GM10248 (cell line): ENCODE results near the gene NAV1.
"Not testable (repeated sequence)": the region's sequence is repeated elsewhere in the genome, so short reads cannot be mapped to it uniquely, and the experiment has no call there.

Source experiments
- CTCF ChIA-PET: fragments of 300-600 bp; sonication (Branson Sonifier 250); formaldehyde crosslinking; extraction: SDS; loops from one replicate; lab custom pipeline; 2021; ENCODE audit warnings: antibody characterized with exemption; lab: Yijun Ruan, JAX
- POLR2A ChIA-PET: fragments of 350-650 bp; sonication (Branson Sonifier 250); formaldehyde crosslinking; extraction: SDS; loops from one replicate; lab custom pipeline; 2020; ENCODE audit warnings: antibody characterized with exemption; lab: Yijun Ruan, JAX
- DNase-seq: peaks from one replicate; pipeline ENCODE4 v3.0.0; 2012; ENCODE audit errors: extremely low spot score
- CTCF ChIP-seq: IDR thresholded peaks from 2 replicates; pipeline ENCODE4 v1.5.1; 2012; ENCODE audit warnings: mild to moderate bottlenecking, low read depth; ENCODE audit errors: extremely low read depth, missing control alignments, control extremely low read depth

Gene NAV1

DNA sequence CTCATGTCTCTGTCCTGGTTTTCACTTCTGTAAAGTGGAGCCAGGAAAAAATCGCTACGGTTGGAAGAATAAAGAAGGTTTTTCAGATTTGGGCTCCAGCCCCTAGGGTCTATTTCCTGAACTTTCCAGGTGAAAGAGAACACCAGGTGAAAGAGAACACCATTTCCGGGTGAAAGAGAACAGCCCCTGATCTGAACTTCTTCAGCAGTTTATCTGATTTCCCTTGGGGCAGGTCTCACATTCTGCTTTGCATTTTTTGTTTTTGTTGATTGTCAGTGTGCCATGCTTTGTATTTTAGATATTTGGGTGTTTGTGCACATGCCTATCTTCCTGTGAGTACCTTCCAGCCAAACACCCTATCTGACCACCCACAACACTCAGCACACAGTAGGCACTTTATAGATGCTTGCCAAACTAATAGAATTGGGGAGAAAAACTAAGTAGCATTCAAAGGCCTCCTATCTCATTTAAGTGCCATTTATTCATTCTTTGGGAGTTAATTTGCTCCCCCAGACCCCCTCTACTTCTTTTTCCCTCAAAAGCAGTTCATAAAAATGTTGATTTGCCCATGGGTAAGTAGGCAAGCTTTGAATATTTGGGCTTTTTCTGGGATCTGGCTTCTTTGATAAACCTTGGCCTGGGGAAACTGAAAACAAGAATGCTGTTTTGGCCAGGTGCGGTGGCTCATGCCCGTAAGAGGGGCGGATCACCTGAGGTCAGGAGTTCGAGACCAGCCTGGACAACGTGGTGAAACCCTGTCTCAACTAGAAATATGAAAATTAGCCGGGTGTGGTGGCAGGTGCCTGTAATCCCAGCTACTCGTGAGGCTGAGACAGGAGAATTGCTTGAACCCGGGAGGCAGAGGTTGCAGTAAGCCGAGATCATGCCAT lies 2.2 kb downstream of the NAV1 start:
- DNase-seq, result peak; percentile 5
- TF ChIP-seq CTCF, result no peak
- ChIA-PET POLR2A (no interaction called here), CTCF (interaction anchor here (0.9 to 9.8 kb wide), 8 partner anchors 10 to 252 kb away, joined by 3 to 63 read pairs (median 5); no protein-coding TSS in a partner anchor)

DNA sequence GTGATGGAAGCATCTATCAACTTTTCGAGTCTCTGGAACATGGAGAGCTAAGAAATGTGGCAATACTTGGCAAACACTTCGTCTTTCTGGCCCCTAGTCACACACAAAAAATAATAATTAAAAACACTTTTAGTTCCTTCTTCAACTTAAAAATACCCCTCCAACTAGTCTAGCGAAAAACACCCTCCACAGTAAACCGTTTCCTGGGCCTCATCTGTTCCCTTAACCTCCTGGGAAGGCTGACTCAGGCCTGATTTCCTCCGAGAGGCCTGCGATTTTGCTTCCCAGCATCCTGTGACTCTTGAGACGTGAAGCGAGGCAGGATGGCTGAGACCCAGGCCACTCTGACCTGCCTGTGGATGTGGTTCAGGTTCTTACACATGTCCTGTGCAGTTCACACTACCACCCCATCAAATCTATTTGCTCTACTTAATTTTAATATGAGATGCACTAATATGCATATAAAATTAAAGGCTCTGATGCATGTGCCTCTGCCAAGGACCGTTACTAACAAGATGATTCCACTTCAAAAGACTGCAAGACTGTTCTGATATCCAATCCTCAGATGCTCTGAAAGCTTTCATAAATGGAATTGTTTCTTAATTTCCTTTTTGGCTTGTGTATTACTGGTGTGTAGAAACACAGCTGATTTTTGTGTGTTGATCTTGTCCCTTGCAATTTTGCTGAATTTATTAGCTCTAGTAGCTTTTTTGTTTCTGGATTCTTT lies 3.5 kb downstream of the NAV1 start:
- ChIA-PET CTCF (interaction anchor here (0.6 to 9.8 kb wide), 3 partner anchors 9 to 21 kb away, joined by 3 to 63 read pairs (median 4); no protein-coding TSS in a partner anchor), POLR2A (no interaction called here)
- no peak for TF ChIP-seq CTCF
- DNase-seq, result no peak

DNA sequence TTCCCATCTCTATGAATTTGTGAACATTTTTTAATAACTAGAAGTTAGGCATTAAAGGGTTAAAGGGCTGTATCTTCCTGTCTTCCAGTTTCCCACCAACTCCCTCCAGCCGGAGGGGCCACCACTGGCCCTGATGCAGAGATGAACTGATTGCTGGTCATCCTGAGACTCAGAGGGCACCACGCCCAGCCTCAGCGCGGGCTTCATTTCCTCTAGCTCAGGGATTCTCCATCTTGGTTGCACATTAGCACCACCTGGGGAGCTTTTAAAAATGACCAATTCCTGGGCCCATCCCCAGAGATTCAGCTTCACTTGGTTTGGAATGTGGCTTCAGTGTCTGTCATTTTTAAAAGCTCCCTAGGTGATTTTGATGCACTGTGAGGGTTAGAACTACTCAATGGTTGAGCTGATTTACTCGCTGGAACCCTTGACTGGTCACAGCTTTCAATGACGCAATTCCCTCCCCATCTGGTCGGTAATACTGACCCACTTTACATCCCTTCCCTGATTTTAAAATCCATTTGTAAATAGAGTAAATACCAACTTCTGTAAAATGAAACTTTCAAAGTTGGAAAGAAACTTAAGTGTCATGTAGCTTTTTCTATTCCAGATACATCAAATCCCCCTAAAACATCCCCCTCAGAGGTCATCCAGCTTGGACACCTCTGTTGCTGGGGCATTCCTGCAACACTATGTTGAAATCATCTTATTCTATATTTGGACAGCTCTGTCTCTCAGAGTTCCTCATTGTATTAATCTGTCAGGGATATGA lies 5.1 kb downstream of the NAV1 start:
- CTCF ChIA-PET, result interaction anchor here (0.8 to 9.8 kb wide), 7 partner anchors 10 to 249 kb away, joined by 3 to 63 read pairs (median 7); no protein-coding TSS in a partner anchor
- POLR2A ChIA-PET, result no interaction called here
- TF ChIP-seq CTCF, result no peak
- DNase-seq, result no peak

- TF ChIP-seq CTCF, result no peak
- POLR2A ChIA-PET, result no interaction called here
- no peak for DNase-seq
- CTCF ChIA-PET, result interaction anchor here (1.0 to 9.8 kb wide), 7 partner anchors 9 to 248 kb away, joined by 3 to 63 read pairs (median 7); no protein-coding TSS in a partner anchor
Observed at GRCh38 chr1:201544710-201545109, 5.8 kb downstream of the NAV1 start.

- no peak for TF ChIP-seq CTCF
- CTCF ChIA-PET, result interaction anchor here (1.2 to 9.8 kb wide), 4 partner anchors 9 to 163 kb away, joined by 3 to 63 read pairs (median 6); no protein-coding TSS in a partner anchor
- DNase-seq, result no peak
- POLR2A ChIA-PET, result no interaction called here
Observed at GRCh38 chr1:201545851-201546492, 7.0 kb downstream of the NAV1 start.

- CTCF ChIA-PET, result interaction anchor here (1.3 to 1.7 kb wide), 2 partner anchors 10 to 155 kb away, joined by 3 to 9 read pairs; no protein-coding TSS in a partner anchor
- POLR2A ChIA-PET, DNase-seq: not testable (repeated sequence)
Observed at GRCh38 chr1:201549522-201549921, 10.6 kb downstream of the NAV1 start.
